DMS153 treated with DMSO at 0.1 percent for 48 hours (cell line): ENCODE results near the gene DPYSL3.

ENCODE experiments used
- DNase-seq: peaks from one replicate; lab custom pipeline; 2025; ENCODE audit not compliant: unreplicated experiment; lab: John Stamatoyannopoulos, UW

DPYSL3 gene

DNA sequence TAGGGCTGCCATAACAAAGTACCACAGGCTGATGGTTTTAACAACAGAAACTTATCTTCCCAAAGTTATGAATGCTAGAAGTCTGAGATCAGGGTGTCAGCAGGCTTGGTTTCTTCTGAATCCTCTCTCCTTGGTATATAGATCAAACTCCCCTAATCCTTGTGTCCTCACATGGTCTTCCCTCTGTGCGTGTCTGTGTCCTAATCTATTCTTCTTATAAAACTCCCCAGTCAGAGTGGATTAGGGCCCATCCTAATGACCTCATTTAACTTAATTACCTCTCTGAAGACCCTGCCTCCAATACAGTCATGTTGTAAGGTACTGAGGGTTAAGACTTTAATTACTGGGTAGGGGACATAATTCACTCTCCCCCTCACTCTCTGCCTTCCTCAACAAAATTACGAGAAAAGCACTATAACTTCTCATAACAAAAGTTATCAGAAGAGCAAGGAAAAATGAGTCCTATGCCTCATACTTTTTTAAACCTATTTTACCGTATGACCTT is 68.6 kb downstream of the DPYSL3 start:
- no peak for DNase-seq

GRCh38 chr5:147439254-147439653 is 70.6 kb downstream of the DPYSL3 start:
- DNase-seq: no peak

DNA sequence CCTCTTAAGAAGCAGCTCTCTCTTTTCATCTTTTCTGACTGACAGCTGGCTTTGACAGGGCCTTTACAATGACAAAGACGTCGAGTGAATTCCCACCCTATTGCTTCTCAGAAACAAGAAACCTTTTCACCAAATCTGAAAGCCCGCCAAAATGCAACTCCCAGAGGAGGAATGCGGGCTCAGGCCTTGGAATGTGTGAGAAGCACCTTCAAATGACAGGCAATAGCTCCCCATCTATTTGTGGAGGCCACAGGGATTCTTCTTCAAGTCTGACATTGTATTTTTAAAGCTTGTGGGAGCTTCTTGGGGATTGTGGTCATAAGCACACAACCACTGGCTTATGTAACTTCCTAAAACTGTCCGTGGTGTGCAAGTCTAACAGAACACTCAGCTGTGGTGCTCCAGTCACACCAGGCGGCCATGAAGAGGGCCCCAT is 72.7 kb downstream of the DPYSL3 start:
- no peak for DNase-seq

DNA sequence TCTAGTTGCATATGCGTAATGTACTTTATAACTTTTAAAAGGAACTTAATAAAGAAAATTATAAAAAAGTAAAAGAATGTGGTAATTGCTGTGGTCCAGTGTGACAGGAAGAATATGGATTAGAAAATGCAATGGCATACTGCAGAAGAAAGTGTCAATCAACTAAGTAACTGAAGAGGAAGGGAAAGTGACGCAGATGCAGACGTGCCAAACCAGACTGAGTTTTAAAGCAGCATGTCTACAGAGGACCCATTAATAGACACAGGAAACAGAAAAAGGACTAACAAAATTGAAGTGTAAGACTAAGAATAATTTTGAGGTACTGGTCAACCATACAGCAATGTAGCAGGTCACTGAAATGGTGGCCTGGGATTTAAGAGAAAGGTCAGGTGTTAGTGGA is 73.3 kb downstream of the DPYSL3 start:
- DNase-seq: no peak

- no peak for DNase-seq
These were observed 75.8 kb downstream of the DPYSL3 start for GRCh38 chr5:147434049-147434448.

- DNase-seq: no peak
These were observed 77.5 kb downstream of the DPYSL3 start for GRCh38 chr5:147432323-147432722.

GRCh38 chr5:147431586-147431985 is 78.3 kb downstream of the DPYSL3 start:
- no peak for DNase-seq

DNA sequence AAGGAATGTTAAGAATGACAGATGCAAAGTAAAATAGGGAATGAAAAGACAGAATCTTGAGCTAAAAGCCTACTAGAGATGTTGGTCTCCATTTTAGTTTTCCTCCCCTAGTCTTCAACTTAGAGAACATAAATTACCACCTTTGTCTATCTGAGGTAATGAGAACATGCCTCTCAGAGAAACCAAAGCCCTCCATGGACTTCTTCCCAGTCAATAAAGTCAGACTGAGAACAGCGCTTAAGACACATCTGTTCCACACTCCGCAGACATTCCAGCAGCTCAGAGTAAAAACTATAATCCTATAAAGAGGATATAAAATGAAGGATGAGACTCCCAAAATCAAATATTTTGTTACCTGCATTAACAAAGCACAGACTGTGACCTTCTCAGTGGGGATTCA is 79.2 kb downstream of the DPYSL3 start:
- no peak for DNase-seq

GRCh38 chr5:147427521-147428401 is 82.1 kb downstream of the DPYSL3 start:
- DNase-seq: no peak

GRCh38 chr5:147426640-147427327 is 83.1 kb downstream of the DPYSL3 start:
- no peak for DNase-seq

GRCh38 chr5:147418613-147419012 is 91.3 kb downstream of the DPYSL3 start:
- DNase-seq: no peak

DNA sequence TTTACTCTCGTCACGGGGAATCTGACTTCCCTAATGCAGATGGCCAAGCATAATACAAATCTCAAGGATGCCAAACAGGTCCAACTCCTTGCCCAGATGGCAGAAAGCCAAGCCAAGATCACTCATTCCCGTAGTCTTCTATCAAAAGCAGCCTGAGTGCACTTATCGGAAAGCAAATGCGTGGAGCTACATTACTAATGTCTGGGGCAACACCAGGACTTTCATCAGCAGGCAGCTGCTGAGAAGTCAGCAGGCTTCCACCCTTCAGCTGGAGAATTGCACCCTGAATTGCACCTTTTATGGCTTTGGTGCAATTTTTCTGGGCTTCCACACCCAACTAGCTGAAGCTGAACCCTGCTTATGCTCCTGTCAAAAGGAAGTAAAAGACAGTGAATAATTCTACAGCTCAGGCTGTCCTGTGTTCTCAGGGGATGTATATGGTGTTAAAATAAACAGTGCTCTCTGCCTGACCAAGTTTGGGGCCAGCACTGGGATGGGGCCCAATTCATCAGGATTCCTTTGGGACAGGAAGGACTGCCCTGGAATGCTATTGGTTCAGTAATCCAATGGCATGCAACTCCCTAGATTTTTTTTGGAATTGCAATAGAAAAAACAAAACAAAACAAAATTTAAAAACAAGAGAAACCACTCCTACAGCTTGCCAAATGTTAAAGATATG is 92.6 kb downstream of the DPYSL3 start:
- DNase-seq: no peak

DNA sequence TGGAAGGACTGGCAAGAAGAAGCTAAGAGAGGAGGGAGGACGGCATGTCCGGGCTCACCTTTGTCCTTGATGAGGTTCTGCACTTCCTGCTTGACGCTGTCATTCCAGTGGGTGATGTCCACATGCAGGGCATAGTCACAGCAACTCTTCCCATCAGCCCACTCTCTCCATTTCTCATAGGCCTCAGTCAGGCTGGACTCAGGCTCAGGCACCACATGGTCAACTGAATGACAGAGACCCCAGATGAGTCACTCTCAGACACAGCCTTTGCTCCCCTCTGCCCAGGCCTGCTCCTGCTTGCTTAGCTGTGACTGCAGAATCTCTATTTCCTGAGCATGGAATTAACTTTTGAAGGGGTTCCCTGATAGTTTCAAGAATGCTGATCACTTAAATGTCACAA is 94.2 kb downstream of the DPYSL3 start:
- no peak for DNase-seq

- DNase-seq: no peak
These were observed 96.6 kb downstream of the DPYSL3 start for GRCh38 chr5:147413266-147413665.

GRCh38 chr5:147412561-147412960 is 97.3 kb downstream of the DPYSL3 start:
- DNase-seq: no peak

GRCh38 chr5:147411359-147412319 is 98.2 kb downstream of the DPYSL3 start:
- no peak for DNase-seq

DNA sequence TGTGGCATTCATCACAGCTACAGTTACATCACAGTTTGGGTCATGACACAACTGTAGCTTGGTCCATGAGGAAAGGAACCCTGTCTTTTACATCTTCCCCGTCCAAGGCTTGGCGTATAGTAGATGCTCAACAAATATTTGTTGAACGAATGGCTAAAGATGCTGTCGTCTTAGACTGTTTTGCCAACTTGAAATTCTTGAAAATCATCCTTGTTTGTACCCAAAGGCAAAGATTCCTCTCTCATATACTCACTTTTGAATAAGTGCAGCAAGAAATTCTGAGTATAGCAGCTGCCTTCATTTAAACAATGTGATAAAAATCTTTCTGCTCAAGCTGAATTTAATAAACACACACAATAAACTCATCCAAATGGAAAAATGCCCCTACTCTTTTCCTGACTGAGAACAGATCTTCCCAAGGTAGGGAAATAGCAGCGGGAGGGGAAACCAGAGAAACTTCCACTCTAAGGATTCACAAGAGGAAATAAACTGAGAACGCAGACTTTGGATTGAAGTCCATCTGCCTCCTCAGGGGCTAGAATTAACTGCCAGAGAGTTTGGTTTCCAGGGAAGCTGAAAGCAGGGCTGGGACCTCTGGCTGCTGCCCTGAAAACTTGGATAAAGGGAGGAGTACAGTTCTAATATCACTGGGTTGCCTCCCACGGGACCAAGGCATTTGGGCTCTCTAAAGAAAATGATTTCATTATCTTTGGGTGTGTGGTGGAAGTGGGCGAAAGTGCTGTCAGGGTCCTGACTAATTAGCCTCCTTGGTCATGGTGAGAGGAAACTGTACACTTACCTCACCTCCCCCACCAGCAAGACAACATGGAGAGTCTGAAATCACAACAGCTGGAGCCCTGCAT is 99.1 kb downstream of the DPYSL3 start:
- DNase-seq: no peak

DNA sequence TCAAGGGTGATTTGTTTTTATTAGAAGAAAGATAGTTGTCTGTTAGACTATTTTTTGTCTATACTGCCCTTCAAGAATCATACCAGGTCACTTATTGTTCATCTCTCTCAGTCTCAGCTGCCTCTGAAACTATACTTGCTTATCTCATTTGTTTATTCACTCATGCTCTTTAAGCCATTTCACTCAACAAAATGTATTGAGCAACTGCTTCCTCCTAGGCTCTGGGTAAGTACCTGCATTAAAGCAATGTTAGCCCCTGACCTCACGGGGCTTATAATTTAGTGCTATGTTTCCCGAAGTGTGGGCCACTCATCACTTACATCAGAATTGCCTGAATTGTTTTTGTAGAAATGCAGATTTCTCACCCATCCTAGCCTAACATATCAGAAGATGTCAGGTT is 100.9 kb downstream of the DPYSL3 start:
- DNase-seq: no peak

DNA sequence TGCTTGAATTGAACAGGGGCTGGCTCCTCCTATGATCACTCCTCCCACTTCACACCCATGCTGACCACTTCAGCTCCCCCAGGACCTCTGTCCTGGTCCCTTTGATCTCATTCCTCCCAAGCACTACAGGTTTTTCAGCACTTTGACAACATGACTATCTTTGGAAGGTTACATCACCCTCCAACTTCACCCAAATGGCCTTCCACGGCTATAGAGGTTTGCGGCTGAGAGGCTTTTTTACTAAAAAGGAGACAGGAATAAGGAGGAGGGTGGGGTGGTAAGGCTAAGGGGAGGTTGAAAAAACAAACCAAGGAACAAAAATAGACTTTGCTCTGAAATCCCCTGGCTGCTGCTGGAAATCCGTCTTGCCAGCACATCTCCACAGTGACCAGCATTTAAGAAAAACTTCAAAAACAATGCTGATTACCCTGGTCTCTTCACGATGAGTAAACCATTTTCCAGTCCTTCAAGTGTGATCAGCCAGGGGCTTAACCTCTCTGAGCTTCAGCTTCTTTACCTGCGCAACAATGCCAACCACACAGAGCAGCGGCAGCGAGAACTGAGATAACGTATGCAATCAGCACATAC is 102.7 kb downstream of the DPYSL3 start:
- no peak for DNase-seq
